Measurements from ENCODE around the gene SCLY. TPM values are rescaled to one million over a fixed set of nuclear protein-coding genes. Genes with fewer than 3 reads are reported as not detected.
"Not testable (repeated sequence)": the region's sequence is repeated elsewhere in the genome, so short reads cannot be mapped to it uniquely, and the experiment has no call there.

The SCLY gene, protein sequence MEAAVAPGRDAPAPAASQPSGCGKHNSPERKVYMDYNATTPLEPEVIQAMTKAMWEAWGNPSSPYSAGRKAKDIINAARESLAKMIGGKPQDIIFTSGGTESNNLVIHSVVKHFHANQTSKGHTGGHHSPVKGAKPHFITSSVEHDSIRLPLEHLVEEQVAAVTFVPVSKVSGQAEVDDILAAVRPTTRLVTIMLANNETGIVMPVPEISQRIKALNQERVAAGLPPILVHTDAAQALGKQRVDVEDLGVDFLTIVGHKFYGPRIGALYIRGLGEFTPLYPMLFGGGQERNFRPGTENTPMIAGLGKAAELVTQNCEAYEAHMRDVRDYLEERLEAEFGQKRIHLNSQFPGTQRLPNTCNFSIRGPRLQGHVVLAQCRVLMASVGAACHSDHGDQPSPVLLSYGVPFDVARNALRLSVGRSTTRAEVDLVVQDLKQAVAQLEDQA
- total RNA-seq (2014; rRNA removed) = 24.0 and 24.4 TPM in 2 replicates
- 18.3 TPM for polyA plus RNA-seq (2012)

DNA sequence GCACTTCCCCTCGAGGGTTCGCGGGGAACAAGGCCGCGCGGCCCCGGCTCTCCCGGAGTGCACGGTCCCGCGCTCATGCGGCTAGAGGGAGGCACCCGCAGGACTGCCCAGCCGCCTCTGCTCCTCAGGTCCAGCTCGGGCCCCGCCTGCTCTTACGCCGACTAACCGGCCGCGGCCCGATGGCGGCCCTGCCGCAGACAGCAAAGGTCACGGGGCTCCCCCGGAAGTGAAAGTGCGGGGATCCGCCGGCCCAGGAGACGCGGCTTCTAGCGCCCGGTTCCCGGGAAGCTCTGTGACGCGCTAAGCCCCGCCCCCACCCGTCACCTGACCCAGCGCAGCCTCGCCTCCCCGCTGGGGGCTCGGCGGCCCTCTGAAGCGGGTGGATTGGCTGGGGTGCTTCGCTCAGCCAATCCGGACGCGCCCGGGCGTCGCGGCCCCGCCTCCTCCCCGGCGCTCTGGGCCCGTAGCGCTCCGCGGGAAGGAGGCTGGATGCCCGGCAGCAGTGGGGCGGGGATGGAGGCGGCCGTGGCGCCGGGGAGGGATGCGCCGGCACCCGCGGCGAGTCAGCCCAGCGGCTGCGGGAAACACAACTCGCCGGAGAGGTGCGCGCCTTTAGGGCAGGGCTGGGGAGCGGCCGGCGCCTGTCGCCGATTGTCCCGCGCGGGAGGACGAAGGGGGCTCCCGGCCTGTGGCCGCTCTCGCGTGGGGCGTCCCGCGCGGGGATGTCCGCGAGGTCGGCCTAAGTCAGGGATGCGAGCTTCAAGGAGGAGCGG lies at the start of gene SCLY:
TSS of gene SCLY (plus strand) at position 460 of the 773 bp plus-strand sequence. CDS start at position 514, 54 bp downstream.
- peak; percentile 97 for DNase-seq (ENCODE audit: low read depth)

DNA sequence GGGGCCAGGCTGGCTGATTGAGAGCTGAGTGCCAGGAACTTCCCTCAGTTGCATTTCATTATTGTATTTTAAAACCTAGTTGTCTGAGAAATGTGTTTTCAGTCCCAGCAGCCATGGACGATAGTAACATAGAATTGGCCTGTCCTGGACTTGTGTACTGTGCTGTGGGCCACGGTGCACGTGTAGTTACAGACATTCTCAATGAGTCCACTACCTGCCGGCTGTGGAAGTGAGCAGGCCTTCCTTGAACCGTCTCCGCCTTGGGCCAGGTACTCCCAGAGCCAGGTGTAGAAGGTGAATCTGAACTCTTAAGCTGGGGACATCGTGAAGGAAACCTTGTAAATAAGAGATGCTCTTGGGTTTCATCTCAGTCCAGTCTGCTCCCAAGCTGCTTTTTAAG lies 47.0 kb upstream of the SCLY start:
- no peak for DNase-seq (ENCODE audit: low read depth)

DNA sequence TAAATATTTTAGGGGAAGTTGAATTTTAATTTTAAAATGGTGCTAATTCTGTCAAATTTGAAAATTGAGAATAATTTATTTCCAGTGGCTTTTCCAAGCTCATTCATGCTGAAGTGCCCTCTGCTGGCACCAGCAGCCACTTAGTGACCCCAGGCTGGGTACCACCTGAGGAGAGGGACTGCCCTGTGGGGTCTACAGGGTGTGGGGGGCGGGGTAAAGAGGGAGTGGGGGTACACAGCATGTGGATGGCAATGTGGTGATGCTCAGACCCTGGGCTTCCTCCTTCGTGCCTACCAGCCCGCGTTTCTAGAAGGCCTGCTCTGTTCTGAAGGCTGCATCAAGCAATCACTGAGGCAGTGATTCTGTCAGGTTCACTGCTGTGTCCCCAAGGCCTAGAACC lies 45.1 kb upstream of the SCLY start:
- DNase-seq (ENCODE audit: low read depth) = no peak

DNA sequence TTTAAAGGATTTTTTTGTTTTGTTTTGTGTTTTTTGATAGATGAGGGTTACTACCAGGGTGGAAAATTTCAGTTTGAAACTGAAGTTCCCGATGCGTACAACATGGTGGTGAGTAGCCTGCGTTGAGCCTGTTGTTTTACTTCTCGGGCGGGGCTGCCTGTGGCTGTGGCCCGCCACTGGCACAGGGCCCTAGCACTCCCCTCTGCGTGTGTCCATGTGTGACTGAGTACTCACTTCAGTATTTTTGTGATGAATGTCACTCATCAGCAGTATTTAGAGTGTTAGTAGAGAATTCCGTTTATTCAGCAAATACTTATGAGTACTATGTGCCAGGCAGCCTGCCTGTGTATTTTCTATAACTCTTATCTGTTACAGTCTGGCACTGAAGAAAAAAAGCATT lies 44.3 kb upstream of the SCLY start:
- no peak for DNase-seq (ENCODE audit: low read depth)

DNA sequence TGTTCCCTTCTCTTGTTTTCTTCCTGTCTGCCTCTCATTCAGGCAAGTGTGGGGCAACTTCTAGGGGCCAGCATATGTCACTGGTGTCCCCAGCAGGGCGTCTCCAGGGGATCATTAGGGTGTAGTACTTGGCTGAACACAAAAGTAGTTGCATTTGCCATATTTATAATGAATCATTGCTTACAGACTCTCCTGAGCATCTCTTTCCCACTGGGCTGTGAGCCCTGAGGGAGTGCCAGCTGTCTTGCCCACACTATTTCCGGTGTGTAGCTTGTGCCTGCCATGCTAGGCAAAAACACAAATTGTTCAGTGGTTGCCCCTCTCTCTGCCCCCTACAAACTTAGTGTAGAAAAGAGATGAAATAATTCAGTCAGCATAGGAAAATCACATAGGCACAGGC lies 40.8 kb upstream of the SCLY start:
- peak; percentile 68 for DNase-seq (ENCODE audit: low read depth)

DNA sequence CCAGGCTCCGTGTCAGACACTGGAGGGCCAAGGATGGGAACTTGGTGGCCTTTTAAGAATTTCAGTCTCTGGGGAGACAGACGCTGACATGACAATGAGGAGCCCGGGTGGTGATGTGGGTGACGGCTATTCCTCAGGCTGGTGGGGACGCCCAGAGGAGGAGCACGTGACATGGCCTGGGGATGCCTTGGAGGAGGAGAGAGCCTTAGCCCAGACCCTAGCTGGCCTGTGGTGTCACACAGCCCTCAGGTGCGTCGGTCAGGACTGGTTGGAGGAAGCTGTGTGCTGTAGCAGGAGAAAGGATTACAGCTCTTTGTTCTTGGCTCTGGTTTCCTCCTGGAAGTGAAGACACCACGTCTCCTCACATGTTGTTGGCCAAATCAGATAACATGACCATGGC lies 40.0 kb upstream of the SCLY start:
- no peak for DNase-seq (ENCODE audit: low read depth)

DNA sequence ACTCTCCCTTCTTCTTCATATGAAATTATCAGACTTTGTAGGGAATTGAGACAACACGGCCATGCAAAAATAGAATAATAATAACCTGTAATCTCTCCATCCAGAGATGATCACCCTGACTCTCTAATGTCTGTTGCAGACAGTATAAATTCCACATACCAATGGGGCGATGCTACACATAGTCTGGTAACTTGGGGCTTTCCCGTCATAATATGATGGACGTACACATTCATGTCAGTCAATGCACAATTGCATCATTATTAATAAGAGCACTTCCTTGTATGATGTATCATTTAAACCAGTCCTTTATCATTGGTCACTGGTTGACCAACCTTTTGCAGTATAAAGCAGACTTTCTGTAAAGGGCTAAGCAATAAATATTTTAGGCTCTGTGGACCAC lies 39.5 kb upstream of the SCLY start:
- no peak for DNase-seq (ENCODE audit: low read depth)

DNA sequence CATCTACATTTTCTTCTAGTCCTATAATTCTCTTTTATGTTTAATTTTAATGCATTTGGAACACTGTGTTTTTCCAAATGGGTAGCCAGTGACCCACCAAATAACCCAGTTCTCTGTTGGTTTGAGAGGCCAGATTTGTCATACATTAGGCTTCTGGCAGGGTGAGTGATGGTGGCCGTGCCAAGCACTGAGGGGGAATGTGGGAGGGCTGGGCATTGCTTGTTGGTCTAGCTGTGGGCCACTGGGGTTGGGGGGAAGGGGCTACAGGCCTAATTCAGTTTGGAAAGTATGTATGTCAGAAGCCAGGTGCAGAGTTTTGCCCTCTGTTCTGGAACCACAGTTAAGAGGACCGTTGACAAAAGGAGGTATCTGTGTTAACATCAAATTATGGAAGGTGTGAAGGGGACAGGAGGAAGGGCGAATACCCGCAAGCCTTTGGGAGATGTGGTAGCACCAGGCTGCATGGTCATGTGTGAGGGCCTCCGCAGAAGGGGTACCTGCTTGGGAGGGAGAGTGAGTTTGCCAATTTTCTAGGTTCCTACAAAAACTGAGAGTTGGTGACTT lies 38.1 kb upstream of the SCLY start:
- DNase-seq (ENCODE audit: low read depth) = no peak

DNA sequence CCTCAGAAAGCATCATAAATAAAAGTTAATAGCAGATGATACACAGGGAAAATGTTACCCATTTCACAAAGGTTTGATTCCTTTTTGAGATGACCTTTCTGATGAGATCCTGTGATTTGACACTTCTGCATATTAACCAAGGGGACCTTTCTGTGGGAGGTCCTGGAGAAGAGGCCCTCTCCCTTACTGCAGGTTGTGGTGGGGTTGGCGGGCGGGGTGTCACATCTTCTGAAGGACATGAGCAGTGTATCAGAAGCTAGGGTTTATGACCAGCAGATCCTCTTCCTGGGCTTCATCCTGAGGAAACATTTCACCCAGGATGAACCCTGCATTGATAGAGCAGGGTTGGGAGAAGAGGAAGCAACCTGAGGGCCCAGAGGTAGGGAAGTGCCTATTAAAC lies 37.2 kb upstream of the SCLY start:
- no peak for DNase-seq (ENCODE audit: low read depth)

DNA sequence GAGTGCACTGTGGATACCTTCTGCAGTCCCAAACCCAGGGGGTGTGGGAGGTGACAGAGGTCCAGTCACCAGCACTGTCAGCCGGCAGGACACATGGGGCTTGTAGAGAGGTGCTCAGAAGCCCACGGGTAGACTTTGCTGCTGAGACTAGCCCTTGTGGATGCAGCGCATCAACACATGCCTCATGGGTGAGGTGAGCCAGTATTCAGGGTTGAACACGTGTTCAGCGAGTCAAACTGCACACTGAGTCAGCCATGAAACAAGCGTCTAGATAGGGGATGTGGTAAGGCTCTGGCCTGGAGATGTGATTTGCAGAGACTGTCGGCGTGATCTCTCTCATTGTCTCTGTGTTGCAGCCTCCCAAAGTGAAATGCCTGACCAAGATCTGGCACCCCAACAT lies 35.8 kb upstream of the SCLY start:
- peak; percentile 58 for DNase-seq (ENCODE audit: low read depth)

DNA sequence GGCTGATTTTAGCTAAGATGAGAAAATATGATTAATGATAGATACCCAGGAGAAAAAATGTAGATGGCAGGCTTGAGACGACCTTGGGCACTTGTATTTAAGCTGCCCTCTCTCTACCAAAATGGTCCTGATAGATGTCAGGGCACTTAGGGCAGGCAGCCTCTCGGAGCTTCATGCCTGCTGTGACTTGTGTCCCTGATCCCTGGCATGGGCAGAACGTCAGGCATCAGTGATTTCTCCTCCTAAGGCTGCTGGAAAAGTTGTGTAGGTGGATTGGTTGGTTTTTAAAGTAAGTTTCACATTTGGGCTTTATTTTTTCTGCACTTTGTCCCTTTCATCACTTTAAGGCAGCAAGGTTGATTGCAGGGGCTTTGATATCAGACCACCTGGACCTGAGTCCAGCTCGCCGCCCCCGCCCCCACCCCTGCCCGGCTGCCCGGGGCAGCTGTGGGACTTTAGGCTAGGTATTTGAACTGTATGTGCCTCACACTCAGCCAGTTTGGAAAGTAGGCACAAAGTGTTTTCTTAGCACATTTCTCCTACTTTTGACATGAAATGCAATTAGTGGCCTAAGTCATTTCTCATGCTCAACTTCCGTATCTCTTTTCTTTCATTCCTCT lies 35.0 kb upstream of the SCLY start:
- no peak for DNase-seq (ENCODE audit: low read depth)

DNA sequence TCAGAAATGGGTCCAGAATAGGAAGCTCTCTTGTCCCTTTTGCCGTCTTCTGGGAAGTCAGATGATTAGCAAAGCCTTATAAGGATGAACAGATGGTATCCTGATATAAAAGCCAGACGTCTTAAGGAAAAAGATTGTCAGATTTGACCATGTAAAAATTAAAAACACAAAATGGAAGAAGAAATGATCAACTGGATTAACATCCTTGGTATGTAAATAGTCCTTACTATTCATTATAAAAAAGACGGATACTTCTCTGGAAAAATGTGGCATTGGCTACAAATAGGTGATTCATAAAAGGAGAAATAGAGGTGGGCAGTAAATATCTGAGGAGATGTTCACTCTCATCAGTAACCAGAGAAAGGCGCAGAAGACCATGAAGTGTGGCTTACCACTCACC lies 33.7 kb upstream of the SCLY start:
- DNase-seq (ENCODE audit: low read depth) = no peak

DNA sequence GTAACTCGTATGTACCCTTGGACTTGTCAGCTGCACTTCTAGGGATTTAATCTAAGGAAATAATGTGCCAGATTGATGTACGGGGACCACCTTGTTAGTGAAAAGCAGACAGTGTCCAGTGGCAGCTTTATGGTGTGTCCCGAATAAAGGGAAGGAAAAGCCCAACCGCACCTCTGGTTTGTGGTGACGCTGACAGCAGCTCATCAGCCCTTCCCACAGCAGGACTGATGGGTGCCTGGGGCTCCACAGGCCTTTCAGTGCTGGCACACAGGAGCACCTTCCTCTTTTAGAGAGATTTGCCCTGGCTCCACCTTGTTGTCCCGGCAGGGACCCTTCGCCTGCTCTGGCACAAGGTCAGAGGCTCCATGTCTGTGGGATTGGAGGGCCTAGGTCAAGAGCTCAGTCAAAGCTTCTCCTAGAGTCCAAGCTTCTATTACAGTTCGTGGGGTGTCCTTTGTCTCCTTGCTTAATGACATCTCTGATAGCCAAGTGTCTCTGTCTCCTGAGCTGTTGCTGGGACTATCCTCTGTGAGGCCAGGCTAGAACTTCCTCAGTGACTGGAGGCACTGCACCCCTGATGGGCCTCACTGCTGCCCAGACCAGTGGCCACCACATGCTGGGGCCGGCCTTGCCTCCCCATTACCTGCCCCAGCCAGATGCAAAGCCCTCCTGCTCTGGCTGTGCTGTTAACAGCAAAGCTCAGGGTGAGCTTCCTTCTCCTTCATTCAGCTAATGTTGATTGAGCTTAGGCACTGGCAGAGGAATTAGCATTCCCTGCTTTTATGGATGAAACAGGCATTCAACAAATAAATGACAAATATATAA lies 33.0 kb upstream of the SCLY start:
- DNase-seq (ENCODE audit: low read depth) = no peak

DNA sequence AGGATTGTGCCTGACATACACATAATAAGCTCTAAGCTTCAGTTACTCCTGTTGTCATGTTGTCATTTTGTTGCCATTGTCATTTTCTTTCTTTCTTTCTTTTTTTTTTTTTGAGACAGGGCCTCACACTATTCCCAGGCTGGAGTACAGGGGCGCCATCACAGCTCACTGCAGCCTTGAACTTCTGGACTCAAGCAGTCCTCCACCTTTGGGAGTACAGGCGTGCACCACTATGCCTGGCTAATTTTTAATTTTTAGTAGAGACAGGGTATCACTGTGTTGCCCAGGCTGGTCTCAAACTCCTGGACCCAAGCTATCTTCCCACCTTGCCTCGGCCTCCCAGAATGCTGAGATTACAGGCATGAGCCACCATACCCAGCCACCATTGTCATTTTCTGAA lies 30.9 kb upstream of the SCLY start:
- no peak for DNase-seq (ENCODE audit: low read depth)

DNA sequence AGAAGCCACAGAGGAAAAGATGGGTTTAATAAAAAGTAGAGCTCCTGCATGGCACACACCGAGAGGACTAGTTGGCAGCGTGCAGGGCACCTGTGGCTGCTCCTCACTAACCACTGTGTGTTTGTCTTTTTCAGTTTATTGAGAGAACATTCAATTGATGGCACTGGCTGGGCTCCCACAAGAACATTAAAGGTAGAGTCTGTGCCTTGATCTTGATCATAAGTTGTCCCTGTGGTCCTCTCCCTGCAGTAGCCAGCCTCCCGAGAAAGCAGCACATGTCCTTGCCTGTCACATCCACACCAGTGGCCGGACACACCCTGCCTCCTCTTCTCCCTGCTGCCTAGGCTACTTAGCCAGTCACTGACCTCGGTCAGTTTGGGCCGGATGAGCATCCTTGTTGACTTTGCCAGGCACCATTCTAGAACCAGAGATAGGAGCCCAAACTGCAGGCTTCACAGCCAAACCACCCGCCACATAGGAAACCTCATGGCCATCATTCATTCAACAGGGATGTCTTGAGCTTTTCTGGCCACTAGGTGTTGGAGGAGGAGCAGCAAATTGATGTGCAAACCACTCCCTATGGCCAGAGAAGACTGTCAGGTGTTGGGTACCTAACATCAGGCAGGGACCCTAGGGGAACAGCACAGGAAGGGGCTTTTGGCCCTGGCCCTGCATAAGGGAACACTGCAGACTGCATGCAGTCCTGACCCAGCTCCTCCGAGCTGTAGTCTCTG lies 30.2 kb upstream of the SCLY start:
- no peak for DNase-seq (ENCODE audit: low read depth)

DNA sequence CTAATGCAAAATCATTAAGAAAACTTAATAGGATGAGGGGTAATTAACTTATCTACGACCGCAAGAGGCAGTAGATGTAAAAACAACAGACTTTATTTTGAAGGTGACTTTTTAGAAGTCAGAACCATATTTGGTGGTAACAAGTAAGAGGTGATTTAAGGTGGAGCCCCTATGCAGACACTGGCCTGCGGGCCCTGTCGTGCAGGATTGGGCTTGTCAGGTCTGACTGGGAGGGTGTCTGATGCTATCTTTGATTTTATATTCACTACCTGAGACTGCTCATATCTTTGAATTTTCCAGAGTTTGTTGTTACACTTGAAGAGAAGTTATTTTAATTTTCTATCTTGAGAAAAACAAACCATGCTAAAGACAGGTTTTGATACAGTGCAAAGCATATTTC lies 29.1 kb upstream of the SCLY start:
- no peak for DNase-seq (ENCODE audit: low read depth)

DNA sequence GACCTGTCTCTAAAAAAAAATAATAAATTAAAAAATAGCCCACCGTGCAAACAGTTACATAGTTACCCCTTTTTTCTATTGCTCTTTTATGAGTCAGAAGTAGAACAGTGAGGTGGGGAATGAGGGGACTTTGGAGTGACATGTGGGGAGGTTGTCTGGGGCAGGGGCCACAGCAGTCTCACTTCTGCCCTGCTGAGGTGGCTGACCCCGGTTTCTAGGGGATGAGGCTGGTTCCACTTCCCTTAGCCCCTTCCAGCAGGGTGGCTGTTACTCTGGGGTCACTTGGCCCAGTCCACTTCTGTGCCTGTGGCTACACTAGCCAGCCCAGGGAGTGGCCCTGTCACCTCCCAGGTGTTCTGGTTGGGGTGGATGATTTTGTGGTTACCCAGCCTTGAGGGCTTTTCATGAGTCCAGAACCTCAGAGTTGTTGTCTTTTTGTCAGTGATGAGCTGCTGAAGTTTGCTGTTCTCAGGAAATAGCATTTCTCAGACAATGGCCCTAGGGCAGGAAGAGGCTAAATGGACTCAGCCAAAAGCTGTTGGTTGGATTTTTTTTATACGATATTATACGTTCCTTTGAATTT lies 28.0 kb upstream of the SCLY start:
- no peak for DNase-seq (ENCODE audit: low read depth)

DNA sequence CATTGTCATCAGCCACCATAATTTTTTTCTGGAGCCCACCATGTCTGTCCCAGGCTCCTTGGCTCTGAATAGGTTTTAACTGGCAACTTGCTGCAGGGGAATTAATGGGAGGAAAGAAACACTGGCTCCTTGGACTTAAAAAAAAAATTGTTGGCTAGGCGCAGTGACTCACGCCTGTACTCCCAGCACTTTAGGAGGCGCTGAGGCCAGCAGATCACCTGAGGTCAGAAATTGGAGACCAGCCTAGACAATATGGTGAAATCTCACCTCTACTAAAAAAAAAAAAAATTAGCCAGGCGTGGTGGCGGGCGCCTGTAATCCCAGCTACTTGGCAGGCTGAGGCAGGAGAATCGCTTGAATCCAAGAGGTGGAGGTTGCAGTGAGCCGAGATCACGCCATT lies 26.8 kb upstream of the SCLY start:
- not testable (repeated sequence) for DNase-seq (ENCODE audit: low read depth)

DNA sequence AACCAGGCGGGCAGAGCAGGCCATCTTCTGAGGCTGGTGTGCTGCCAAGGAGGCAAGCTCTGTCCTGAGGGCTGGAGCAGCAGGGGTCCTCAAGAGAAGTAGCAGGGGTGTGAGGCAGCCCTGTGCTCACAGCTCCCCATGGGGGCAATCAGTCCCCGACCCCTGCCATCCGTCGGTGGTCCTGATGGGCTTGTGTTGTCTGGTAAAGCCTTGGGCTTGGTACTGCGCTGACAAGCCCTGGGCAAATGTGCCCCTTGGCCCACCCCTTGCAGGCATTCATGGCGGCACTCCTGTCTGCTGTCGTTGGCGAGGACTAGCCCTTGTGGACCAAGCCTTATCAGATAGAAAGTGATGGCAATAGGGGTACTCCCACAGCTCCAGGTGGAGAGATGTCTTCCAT lies 22.6 kb upstream of the SCLY start:
- DNase-seq (ENCODE audit: low read depth) = no peak

DNA sequence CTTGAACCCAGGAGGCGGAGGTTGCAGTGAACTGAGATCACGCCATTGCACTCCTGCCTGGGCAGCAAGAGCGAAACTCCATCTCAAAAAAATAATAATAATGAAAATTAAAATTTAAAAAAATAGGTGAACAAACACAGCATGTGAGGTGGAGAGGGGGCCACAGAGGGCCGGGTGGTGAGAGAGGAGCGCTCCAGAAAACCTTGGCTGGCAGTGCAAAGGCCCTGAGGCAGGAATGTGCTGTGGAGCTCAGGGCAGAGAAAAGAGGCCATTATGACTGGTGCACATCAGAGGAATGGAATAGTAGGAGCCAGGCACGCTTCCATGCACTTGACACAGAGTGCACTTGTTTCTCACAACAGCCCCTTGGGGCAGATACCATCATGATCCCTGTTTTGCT lies 21.6 kb upstream of the SCLY start:
- DNase-seq (ENCODE audit: low read depth) = no peak

Measured in LHCN-M2 (cell line).